ENCODE measurements around the gene MYH11. TPM values are rescaled to one million over a fixed set of nuclear protein-coding genes. Genes with fewer than 3 reads are reported as not detected.

The MYH11 gene
- total and polyA plus RNA-seq, 10 of the 15 experiments (the other 5 are each of a cell fraction or from before 2014, with no cell fraction given): 0.01 to 1.9 (median 0.13) TPM; not detected in 1

- no TSS peak for BruUV-seq (replicated peaks)
- SMC1A ChIA-PET (ENCODE audit: uncharacterized antibody, unreplicated experiment): interaction anchor here (1.1 to 1.2 kb wide), 2 partner anchors 10 to 19 kb away, joined by 3 to 5 read pairs; no protein-coding TSS in a partner anchor
- Histone ChIP-seq H3K4me1 (ENCODE audit: control insufficient read depth, insufficient read depth, low read length) (no peaks in the 10 kb centered on the region), H3K36me3 (ENCODE audit: control insufficient read depth in 2 of 2, insufficient read depth in 2 of 2, low read length in 1 of 2) (peaks cover 37 to 44% of the 10 kb centered on the region in 2 experiments), H3K4me3 (no peak overlapping the region), H3K9ac (ENCODE audit: control insufficient read depth, insufficient read depth, low read length) (no peak overlapping the region), H3K27me3 (replicated peaks in 1 of 2; ENCODE audit: control insufficient read depth in 2 of 2, insufficient read depth in 2 of 2, low read length in 1 of 2) (no peaks in the 10 kb centered on the region), H2AFZ (ENCODE audit: control insufficient read depth, low read depth, low read length) (no peak overlapping the region), H3K4me2 (ENCODE audit: control insufficient read depth, insufficient read depth) (no peak overlapping the region), H3K79me2 (ENCODE audit: control insufficient read depth, insufficient read depth, low read length) (peaks cover 5% of the 10 kb centered on the region), H3K27ac (ENCODE audit: control insufficient read depth, insufficient read depth) (no peak overlapping the region), H4K20me1 (ENCODE audit: control insufficient read depth, insufficient read depth) (peaks cover 6% of the 10 kb centered on the region; the same call in 1 of the 2 replicates), H3K9me3 (replicated peaks; ENCODE audit: control insufficient read depth, insufficient read depth, low read length) (no peaks in the 10 kb centered on the region)
- no peak for ATAC-seq
- CTCF ChIA-PET: interaction anchor here (1.1 to 1.4 kb wide), 2 partner anchors 11 to 24 kb away, joined by 3 to 4 read pairs; no protein-coding TSS in a partner anchor
- in situ Hi-C loops (cut with MboI) (no loop called here), intact Hi-C loops (cut with micrococcal nuclease; ENCODE audit: unreplicated experiment) (no loop called here)
- TF ChIP-seq SREBF1 (IDR thresholded peaks at IDR 0.05; ENCODE audit: low read length) (no peak), EED (IDR thresholded peaks at IDR 0.05; ENCODE audit: low read depth) (no peak), IKZF2 (IDR thresholded peaks at IDR 0.05) (no peak), ZBTB33 (IDR thresholded peaks at IDR 0.05) (no peak), NR2C2 (IDR thresholded peaks at IDR 0.05; ENCODE audit: borderline replicate concordance, control insufficient read depth, insufficient read length, low read depth) (no peak)
- WGBS (ENCODE audit: insufficient coverage, insufficient replicate concordance, low lambda C conversion rate, missing lambda C conversion rate): 81% methylated on average over 8 of the region's 8 CpGs
- FAIRE-seq: no peak
- no peak for DNase-seq (ENCODE audit: low read depth, low spot score)
- POLR2A ChIA-PET: interaction anchor here (1.1 to 1.7 kb wide), 2 partner anchors 21 to 41 kb away, joined by 3 to 4 read pairs; no protein-coding TSS in a partner anchor
- RAD21 ChIA-PET (ENCODE audit: unreplicated experiment): interaction anchor here (1.5 kb wide), 1 partner anchor 36 kb away, joined by 3 read pairs; no protein-coding TSS in a partner anchor
These were observed 185.2 kb downstream of the MYH11 start for GRCh38 chr16:15671530-15672117.
